Measurements from ENCODE around the gene UBXN4.

GRCh38 chr2:135818937-135819610 lies 77.4 kb downstream of the UBXN4 start:
- TF ChIP-seq CTCF (IDR thresholded peaks at IDR 0.05; ENCODE audit: low read length) (peak; percentile 69), EZH2 (IDR thresholded peaks at IDR 0.05; ENCODE audit: borderline replicate concordance, low read length) (no peak)

All from OCI-LY1 (cell line).